Activated CD4-positive, alpha-beta T cell treated with anti-CD3 and anti-CD28 coated beads, Interleukin-2, amount 50 U/mL, for 4 hours (primary cell): ENCODE data around the gene AOX1.
"Not testable (repeated sequence)": the region's sequence is repeated elsewhere in the genome, so short reads cannot be mapped to it uniquely, and the experiment has no call there.

ENCODE experiments used
- DNase-seq, 2 experiments: peaks; one replicate each; pipeline ENCODE4 v3.0.0-alpha.2; 2020

AOX1 gene

GRCh38 chr2:200670313-200670712, 84.5 kb downstream of the AOX1 start:
- no peak for DNase-seq

- DNase-seq, result no peak
These were observed 84.9 kb downstream of the AOX1 start for GRCh38 chr2:200670751-200671150.

GRCh38 chr2:200673191-200673590, 87.4 kb downstream of the AOX1 start:
- no peak for DNase-seq

GRCh38 chr2:200674837-200675236, 89.0 kb downstream of the AOX1 start:
- DNase-seq, result no peak

GRCh38 chr2:200677171-200677570, 91.4 kb downstream of the AOX1 start:
- DNase-seq, result no peak

GRCh38 chr2:200677721-200678532, 92.1 kb downstream of the AOX1 start:
- DNase-seq, result no peak

GRCh38 chr2:200679127-200679526, 93.3 kb downstream of the AOX1 start:
- no peak for DNase-seq

GRCh38 chr2:200679535-200679934, 93.7 kb downstream of the AOX1 start:
- DNase-seq, result no peak

GRCh38 chr2:200681697-200682096, 95.9 kb downstream of the AOX1 start:
- DNase-seq, result no peak

- not testable (repeated sequence) for DNase-seq
These were observed 96.6 kb downstream of the AOX1 start for GRCh38 chr2:200682407-200682806.

GRCh38 chr2:200687922-200688920, 102.4 kb downstream of the AOX1 start:
- no peak for DNase-seq

GRCh38 chr2:200689115-200689514, 103.3 kb downstream of the AOX1 start:
- DNase-seq, result no peak

- DNase-seq, result no peak
These were observed 108.1 kb downstream of the AOX1 start for GRCh38 chr2:200693836-200694470.

- DNase-seq, result no peak
These were observed 109.4 kb downstream of the AOX1 start for GRCh38 chr2:200695191-200695590.

- no peak for DNase-seq
These were observed 109.8 kb downstream of the AOX1 start for GRCh38 chr2:200695601-200696000.

- DNase-seq, result no peak
These were observed 112.4 kb downstream of the AOX1 start for GRCh38 chr2:200698217-200698616.

GRCh38 chr2:200699310-200699709, 113.5 kb downstream of the AOX1 start:
- DNase-seq, result no peak

GRCh38 chr2:200700856-200701255, 115.0 kb downstream of the AOX1 start:
- no peak for DNase-seq

GRCh38 chr2:200702044-200702443, 116.2 kb downstream of the AOX1 start:
- no peak for DNase-seq

GRCh38 chr2:200702646-200703118, 116.9 kb downstream of the AOX1 start:
- peak; percentile 45 to 56 for DNase-seq

- no peak for DNase-seq
These were observed 117.5 kb downstream of the AOX1 start for GRCh38 chr2:200703127-200703925.
